ENCODE results near the gene NPAS3.

NPAS3 gene

DNA sequence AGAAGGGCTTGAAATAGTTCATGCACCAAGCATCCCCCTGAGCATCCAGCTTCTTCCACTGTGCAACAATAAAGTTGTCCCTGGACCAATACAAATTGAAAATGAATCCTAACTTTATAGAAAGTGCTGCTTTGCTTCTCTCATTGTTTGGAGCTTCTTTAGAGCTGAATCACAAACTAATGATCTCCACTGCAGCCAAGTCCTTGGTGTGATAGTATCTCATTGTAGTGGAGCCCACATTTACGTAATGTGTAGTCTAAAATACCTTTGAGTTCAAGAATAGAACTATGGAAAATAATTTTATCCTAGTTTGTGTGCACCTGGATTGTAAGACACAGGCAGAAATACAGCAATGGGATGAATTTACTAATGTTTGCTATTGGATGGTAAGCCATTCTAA is 692.3 kb downstream of the NPAS3 start:
- TF ChIP-seq, protein P1, sequence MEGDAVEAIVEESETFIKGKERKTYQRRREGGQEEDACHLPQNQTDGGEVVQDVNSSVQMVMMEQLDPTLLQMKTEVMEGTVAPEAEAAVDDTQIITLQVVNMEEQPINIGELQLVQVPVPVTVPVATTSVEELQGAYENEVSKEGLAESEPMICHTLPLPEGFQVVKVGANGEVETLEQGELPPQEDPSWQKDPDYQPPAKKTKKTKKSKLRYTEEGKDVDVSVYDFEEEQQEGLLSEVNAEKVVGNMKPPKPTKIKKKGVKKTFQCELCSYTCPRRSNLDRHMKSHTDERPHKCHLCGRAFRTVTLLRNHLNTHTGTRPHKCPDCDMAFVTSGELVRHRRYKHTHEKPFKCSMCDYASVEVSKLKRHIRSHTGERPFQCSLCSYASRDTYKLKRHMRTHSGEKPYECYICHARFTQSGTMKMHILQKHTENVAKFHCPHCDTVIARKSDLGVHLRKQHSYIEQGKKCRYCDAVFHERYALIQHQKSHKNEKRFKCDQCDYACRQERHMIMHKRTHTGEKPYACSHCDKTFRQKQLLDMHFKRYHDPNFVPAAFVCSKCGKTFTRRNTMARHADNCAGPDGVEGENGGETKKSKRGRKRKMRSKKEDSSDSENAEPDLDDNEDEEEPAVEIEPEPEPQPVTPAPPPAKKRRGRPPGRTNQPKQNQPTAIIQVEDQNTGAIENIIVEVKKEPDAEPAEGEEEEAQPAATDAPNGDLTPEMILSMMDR (IDR thresholded peaks at IDR 0.05; ENCODE audit: insufficient read depth, low read depth, low read length, missing control alignments), result no peak
- DNase-seq (ENCODE audit: low read depth), result no peak
- no peak overlapping the region for H3K4me3 ChIP-seq (ENCODE audit: low read depth, low read length)

DNA sequence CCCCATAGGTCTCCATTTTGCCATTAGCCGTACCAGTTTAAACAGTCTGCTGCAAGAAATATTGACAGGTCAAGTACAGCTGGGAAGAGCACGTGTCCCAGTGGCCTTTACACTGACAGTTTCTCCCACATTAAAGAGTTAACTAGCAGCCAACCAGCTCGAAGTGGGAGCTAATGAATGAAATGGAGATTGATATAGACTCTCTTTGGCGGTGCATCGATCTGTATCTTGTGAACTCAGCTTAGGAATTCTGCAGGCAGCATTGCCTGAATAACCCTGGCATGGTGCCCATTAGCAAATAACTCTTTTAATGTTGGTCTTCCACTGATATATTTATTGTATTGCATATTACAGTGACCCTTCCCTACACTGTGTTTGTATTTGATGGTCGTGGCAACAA is 692.8 kb downstream of the NPAS3 start:
- DNase-seq (ENCODE audit: low read depth), result no peak
- no peak overlapping the region for H3K4me3 ChIP-seq (ENCODE audit: low read depth, low read length)
- TF ChIP-seq, protein P1 (IDR thresholded peaks at IDR 0.05; ENCODE audit: insufficient read depth, low read depth, low read length, missing control alignments), result no peak

DNA sequence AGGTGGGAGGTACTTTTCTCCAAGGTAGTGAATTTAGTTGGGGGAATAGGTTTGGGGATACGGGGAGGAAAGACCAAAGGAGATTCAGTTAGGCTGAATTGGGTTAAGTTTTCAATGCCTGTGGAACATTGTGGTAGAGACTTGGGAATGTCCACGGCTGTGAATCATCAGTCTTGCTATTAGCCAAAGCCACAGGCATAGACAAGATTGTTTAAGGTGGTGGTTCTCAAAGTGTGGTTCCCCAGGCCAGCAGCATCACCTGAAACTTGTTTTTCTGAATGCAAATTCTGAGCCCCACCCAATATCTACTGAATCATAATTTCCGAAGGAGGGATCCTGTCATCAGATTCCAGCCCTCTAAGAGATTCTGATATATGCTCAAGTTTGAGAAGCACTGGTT is 696.0 kb downstream of the NPAS3 start:
- H3K4me3 ChIP-seq (ENCODE audit: low read depth, low read length), result no peak overlapping the region
- TF ChIP-seq, protein P1 (IDR thresholded peaks at IDR 0.05; ENCODE audit: insufficient read depth, low read depth, low read length, missing control alignments), result no peak
- no peak for DNase-seq (ENCODE audit: low read depth)

DNA sequence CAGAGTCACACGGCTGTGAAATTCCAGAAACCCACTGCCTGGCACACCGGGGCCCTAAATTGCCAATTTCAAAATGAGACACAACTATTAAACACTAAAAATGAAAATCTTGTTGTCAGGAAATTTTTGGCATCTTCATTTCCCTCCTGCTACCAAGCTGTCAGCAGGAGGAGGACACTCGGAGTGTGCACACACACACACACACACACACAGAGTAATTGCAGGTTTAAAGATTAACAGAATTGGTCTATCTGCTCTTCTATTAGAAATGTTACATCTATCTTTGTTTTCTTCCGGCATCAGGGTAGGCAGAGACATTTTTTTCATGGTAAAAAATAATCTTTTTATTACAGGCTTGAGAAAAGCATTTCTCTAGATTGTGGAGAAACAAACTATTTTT is 698.0 kb downstream of the NPAS3 start:
- no peak for DNase-seq (ENCODE audit: low read depth)
- TF ChIP-seq, protein P1 (IDR thresholded peaks at IDR 0.05; ENCODE audit: insufficient read depth, low read depth, low read length, missing control alignments), result no peak
- no peak overlapping the region for H3K4me3 ChIP-seq (ENCODE audit: low read depth, low read length)

DNA sequence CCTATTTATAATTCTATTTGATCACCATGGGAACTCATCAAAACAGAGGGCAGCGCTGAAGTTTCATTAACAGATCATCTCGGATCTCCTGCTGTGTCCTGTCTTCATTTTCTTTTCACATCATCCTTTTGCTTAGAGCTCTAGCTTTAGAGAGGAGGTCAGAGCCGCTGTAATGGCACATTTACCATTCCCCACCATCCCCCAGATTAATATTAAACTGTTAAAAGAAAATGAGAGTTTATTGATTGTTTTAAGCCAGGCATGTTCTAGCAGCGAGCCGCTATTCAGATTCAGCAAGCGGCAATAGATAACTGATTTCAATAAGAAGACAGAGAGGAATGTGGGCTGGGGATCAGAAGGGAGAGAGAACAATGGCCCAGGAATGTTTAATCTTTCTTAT is 703.4 kb downstream of the NPAS3 start:
- TF ChIP-seq, protein P1 (IDR thresholded peaks at IDR 0.05; ENCODE audit: insufficient read depth, low read depth, low read length, missing control alignments), result no peak
- no peak overlapping the region for H3K4me3 ChIP-seq (ENCODE audit: low read depth, low read length)
- DNase-seq (ENCODE audit: low read depth), result no peak

DNA sequence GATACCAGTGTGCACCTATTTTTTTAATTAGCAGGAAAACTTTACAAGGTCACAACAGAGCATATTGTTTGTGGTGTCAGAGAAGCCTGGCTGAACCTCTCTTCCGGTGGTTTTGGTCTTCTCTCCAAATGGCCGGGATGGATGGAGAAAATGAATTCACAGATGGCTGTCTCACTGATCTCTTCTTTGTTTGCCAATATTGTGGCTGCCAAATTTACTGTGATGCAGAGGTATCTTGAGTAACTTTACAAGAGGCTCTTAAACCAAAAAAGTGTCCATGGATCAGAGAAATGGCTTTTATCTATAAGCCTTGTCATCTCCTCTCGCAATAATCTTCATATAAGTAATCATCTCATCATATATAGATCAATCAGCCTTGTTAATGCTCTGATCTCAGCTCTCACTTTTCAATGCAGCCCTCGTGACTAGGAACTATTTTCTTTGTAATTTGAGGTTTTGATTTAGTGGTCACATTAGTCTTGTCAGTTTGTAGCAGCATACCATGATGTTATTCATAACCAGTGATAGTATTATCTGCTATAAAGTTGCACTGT is 704.1 kb downstream of the NPAS3 start:
- TF ChIP-seq, protein P1 (IDR thresholded peaks at IDR 0.05; ENCODE audit: insufficient read depth, low read depth, low read length, missing control alignments), result no peak
- DNase-seq (ENCODE audit: low read depth), result no peak
- no peak overlapping the region for H3K4me3 ChIP-seq (ENCODE audit: low read depth, low read length)
